ENCODE data around the gene SEPHS2. TPM values are rescaled to one million over a fixed set of nuclear protein-coding genes. Genes with fewer than 3 reads are reported as not detected.
"Not testable (repeated sequence)": the region's sequence is repeated elsewhere in the genome, so short reads cannot be mapped to it uniquely, and the experiment has no call there.

SEPHS2 gene
- total RNA-seq, 1 donor from 2014 or later: 9.0 TPM

- no peaks in the 10 kb centered on the region for H3F3A ChIP-seq (ENCODE audit: low read depth)
- DNase-seq (ENCODE audit: low spot score): no peak
- TF ChIP-seq EZH2 (IDR thresholded peaks at IDR 0.05): no peak
- no peak for TF ChIP-seq EZH2phosphoT487 (IDR thresholded peaks at IDR 0.05)
- no peak for TF ChIP-seq CTCF (IDR thresholded peaks at IDR 0.05)
- H3K36me3 Mint-ChIP-seq: no peaks in the 10 kb centered on the region
- no peak overlapping the region for H3K27ac Mint-ChIP-seq
- no peaks in the 10 kb centered on the region for H3K27me3 ChIP-seq
- no peak overlapping the region for H3K4me2 ChIP-seq
- H3K9me3 ChIP-seq (ENCODE audit: low read depth): no peaks in the 10 kb centered on the region
- H3K36me3 ChIP-seq: no peaks in the 10 kb centered on the region
- H3K79me2 ChIP-seq (ENCODE audit: low read depth): no peaks in the 10 kb centered on the region
- H3K9me3 Mint-ChIP-seq: no peaks in the 10 kb centered on the region
- H2AFZ ChIP-seq (replicated peaks): no peak overlapping the region
- H3K27me3 Mint-ChIP-seq (ENCODE audit: insufficient read depth, low read depth): no peaks in the 10 kb centered on the region
- no peak overlapping the region for H3K4me3 Mint-ChIP-seq
- H3K9ac ChIP-seq: no peak overlapping the region
- H3K4me1 ChIP-seq: no peaks in the 10 kb centered on the region
- H3K27ac ChIP-seq: no peak overlapping the region
- H3K4me1 Mint-ChIP-seq: no peaks in the 10 kb centered on the region
- no peak overlapping the region for H3K4me3 ChIP-seq
- no peaks in the 10 kb centered on the region for H4K20me1 ChIP-seq (ENCODE audit: low read depth)
These were observed 18.4 kb upstream of the SEPHS2 start for GRCh38 chr16:30464078-30464477.

- not testable (repeated sequence) for H3K4me2 ChIP-seq; H3K4me3 Mint-ChIP-seq; H3K4me3 ChIP-seq; H3F3A ChIP-seq (ENCODE audit: low read depth); H3K4me1 Mint-ChIP-seq; H3K27me3 Mint-ChIP-seq (ENCODE audit: insufficient read depth, low read depth); H3K4me1 ChIP-seq; H3K27ac Mint-ChIP-seq; H3K27me3 ChIP-seq; H3K79me2 ChIP-seq (ENCODE audit: low read depth); H4K20me1 ChIP-seq (ENCODE audit: low read depth); H3K36me3 ChIP-seq; H2AFZ ChIP-seq (replicated peaks); DNase-seq (ENCODE audit: low spot score); H3K9me3 ChIP-seq (ENCODE audit: low read depth); H3K27ac ChIP-seq; H3K36me3 Mint-ChIP-seq; H3K9ac ChIP-seq; H3K9me3 Mint-ChIP-seq
These were observed 15.8 kb upstream of the SEPHS2 start for GRCh38 chr16:30461426-30461825.

GRCh38 chr16:30459456-30459855, 13.8 kb upstream of the SEPHS2 start:
- Mint-ChIP-seq H3K27me3 (ENCODE audit: insufficient read depth, low read depth) (peaks cover 3% of the 10 kb centered on the region), H3K4me3 (no peak overlapping the region), H3K9me3 (no peaks in the 10 kb centered on the region), H3K36me3 (no peaks in the 10 kb centered on the region), H3K4me1 (no peaks in the 10 kb centered on the region), H3K27ac (no peak overlapping the region)
- H3F3A ChIP-seq (ENCODE audit: low read depth): no peaks in the 10 kb centered on the region
- H3K79me2 ChIP-seq (ENCODE audit: low read depth): no peaks in the 10 kb centered on the region
- H3K4me2 ChIP-seq: no peak overlapping the region
- no peaks in the 10 kb centered on the region for H3K4me1 ChIP-seq
- no peak for DNase-seq (ENCODE audit: low spot score)
- no peak overlapping the region for H3K9ac ChIP-seq
- no peak overlapping the region for H3K27ac ChIP-seq
- H3K36me3 ChIP-seq: no peaks in the 10 kb centered on the region
- TF ChIP-seq EZH2phosphoT487 (IDR thresholded peaks at IDR 0.05): no peak
- TF ChIP-seq CTCF (IDR thresholded peaks at IDR 0.05): no peak
- TF ChIP-seq EZH2 (IDR thresholded peaks at IDR 0.05): no peak
- H2AFZ ChIP-seq (replicated peaks): no peak overlapping the region
- no peak overlapping the region for H3K4me3 ChIP-seq
- no peaks in the 10 kb centered on the region for H3K9me3 ChIP-seq (ENCODE audit: low read depth)
- no peaks in the 10 kb centered on the region for H3K27me3 ChIP-seq
- no peaks in the 10 kb centered on the region for H4K20me1 ChIP-seq (ENCODE audit: low read depth)

GRCh38 chr16:30458561-30459394, 13.1 kb upstream of the SEPHS2 start:
- Histone ChIP-seq H3K36me3 (no peaks in the 10 kb centered on the region), H3K27ac (no peak overlapping the region), H3K4me2 (no peak overlapping the region), H2AFZ (replicated peaks) (no peak overlapping the region), H3K4me3 (no peak overlapping the region), H4K20me1 (ENCODE audit: low read depth) (no peaks in the 10 kb centered on the region), H3K9ac (no peak overlapping the region), H3F3A (ENCODE audit: low read depth) (no peaks in the 10 kb centered on the region), H3K79me2 (ENCODE audit: low read depth) (no peaks in the 10 kb centered on the region), H3K4me1 (no peaks in the 10 kb centered on the region), H3K27me3 (no peaks in the 10 kb centered on the region), H3K9me3 (ENCODE audit: low read depth) (no peaks in the 10 kb centered on the region)
- no peak for TF ChIP-seq CTCF (IDR thresholded peaks at IDR 0.05)
- TF ChIP-seq EZH2phosphoT487 (IDR thresholded peaks at IDR 0.05): no peak
- TF ChIP-seq EZH2 (IDR thresholded peaks at IDR 0.05): no peak
- no peak overlapping the region for H3K27ac Mint-ChIP-seq
- no peaks in the 10 kb centered on the region for H3K4me1 Mint-ChIP-seq
- peaks cover 6% of the 10 kb centered on the region for H3K27me3 Mint-ChIP-seq (ENCODE audit: insufficient read depth, low read depth)
- no peak overlapping the region for H3K4me3 Mint-ChIP-seq
- DNase-seq (ENCODE audit: low spot score): no peak
- H3K36me3 Mint-ChIP-seq: no peaks in the 10 kb centered on the region
- no peaks in the 10 kb centered on the region for H3K9me3 Mint-ChIP-seq
